Body of pancreas (tissue), 4 donors: ENCODE data around the gene HS6ST3. TPM values are rescaled to one million over a fixed set of nuclear protein-coding genes. Genes with fewer than 3 reads are reported as not detected.
A peak's percentile ranks its signal among the peaks of the same experiment; 100 is the strongest.

Experiments
- ATAC-seq: fragments of 150-250 bp; one replicate; pipeline ENCODE4 v1.9.1; 2016
- DNase-seq, 4 donors: peaks; one replicate each; pipeline ENCODE4 v3.0.0-alpha.2; 2019
- H3K27ac ChIP-seq, 4 donors: fragments of 200-600 bp; sonication (generic); 1 replicate in 3 of 4; 2 replicates in 1 of 4; pipeline versions ENCODE4 v1.5.1 to v1.6.1; 2016 to 2019; ENCODE audit warnings: mild to moderate bottlenecking in 1 of 4, mixed read lengths in 1 of 4, moderate library complexity in 1 of 4
- H3K27me3 ChIP-seq, 2 donors: fragments of 200-600 bp; sonication (generic); one replicate each; pipeline ENCODE4 v1.6.0; 2016; ENCODE audit warnings: mild to moderate bottlenecking in 1 of 2
- H3K36me3 ChIP-seq, 2 donors: fragments of 200-600 bp; sonication (generic); replicated peaks in 1 of 2; 2 replicates each; pipeline ENCODE4 v1.5.1; 2016; ENCODE audit warnings: low read depth in 2 of 2; ENCODE audit not compliant: insufficient read depth in 1 of 2
- H3K4me1 ChIP-seq: fragments of 200-600 bp; sonication (generic); one replicate; pipeline ENCODE4 v1.6.0; 2016
- H3K4me3 ChIP-seq, 2 donors: fragments of 200-600 bp; sonication (generic); 1 replicate in 1 of 2; 2 replicates in 1 of 2; pipeline ENCODE4 v1.5.1; 2016 to 2019
- H3K9me3 ChIP-seq, 3 donors: fragments of 200-600 bp; sonication (generic); 1 replicate in 2 of 3; 2 replicates in 1 of 3; pipeline ENCODE4 v1.5.1; 2016
- CTCF ChIP-seq, 7 experiments: fragments of 450-650 bp in 4 of 7; fragments of 200-600 bp in 3 of 7; sonication (generic) in 3 of 7; IDR thresholded peaks; one replicate each; pipeline ENCODE4 v1.5.1; 2016 to 2019; ENCODE audit warnings: antibody characterized with exemption in 7 of 7
- POLR2A ChIP-seq, 3 donors: fragments of 450-650 bp; IDR thresholded peaks; one replicate each; pipeline ENCODE4 v1.6.1; 2016; ENCODE audit warnings: antibody characterized with exemption in 3 of 3, mild to moderate bottlenecking in 2 of 3
- WGBS, 2 donors: methylation state at CpG; one replicate each; pipeline ENCODE4 v1.1.5; 2017; 5-methylcytosine and 5-hydroxymethylcytosine counted together
- intact Hi-C: fragments of 100-400 bp; cut with DNase I; formaldehyde crosslinking; loops from one replicate; pipeline ENCODE4 v1.15.1; 2023
- total RNA-seq, 2 donors: library from RNA; depleted of rRNA; stranded (reverse); fragments of >200 nt; gene quantifications; one replicate each; pipeline ENCODE4 v1.1.0, GENCODE V29; 2016

The HS6ST3 gene
- total RNA-seq, 2 donors from 2014 or later: 1.3 to 2.3 TPM

GRCh38 chr13:96794669-96795068, 704.8 kb downstream of the HS6ST3 start:
- Histone ChIP-seq H3K9me3 (no peaks in the 10 kb centered on the region), H3K27me3 (no peaks in the 10 kb centered on the region), H3K27ac (no peak overlapping the region), H3K4me1 (no peaks in the 10 kb centered on the region), H3K4me3 (no peak overlapping the region), H3K36me3 (no peaks in the 10 kb centered on the region)
- ATAC-seq (no peak), DNase-seq (no peak)
- intact Hi-C loops: no loop called here
- no peak for TF ChIP-seq POLR2A (IDR thresholded peaks at IDR 0.05)
- TF ChIP-seq CTCF (IDR thresholded peaks at IDR 0.05): no peak

GRCh38 chr13:96795670-96796069, 705.8 kb downstream of the HS6ST3 start:
- WGBS, 2 donors: 79 to 97% methylated on average over 2 of the region's 2 CpGs
- Histone ChIP-seq H3K27me3 (no peaks in the 10 kb centered on the region), H3K36me3 (no peaks in the 10 kb centered on the region), H3K9me3 (no peaks in the 10 kb centered on the region), H3K4me1 (peaks cover 4% of the 10 kb centered on the region), H3K4me3 (no peak overlapping the region), H3K27ac (no peak overlapping the region)
- intact Hi-C loops: no loop called here
- TF ChIP-seq POLR2A (IDR thresholded peaks at IDR 0.05) (no peak), CTCF (IDR thresholded peaks at IDR 0.05) (no peak)
- ATAC-seq (no peak), DNase-seq (no peak)

GRCh38 chr13:96796091-96796633, 706.3 kb downstream of the HS6ST3 start:
- no peak for ATAC-seq
- intact Hi-C loops: no loop called here
- H3K27me3 ChIP-seq: no peaks in the 10 kb centered on the region
- H3K36me3 ChIP-seq: no peaks in the 10 kb centered on the region
- TF ChIP-seq POLR2A (IDR thresholded peaks at IDR 0.05): no peak
- peak in 1 of 7 experiments; percentile 6 for TF ChIP-seq CTCF (IDR thresholded peaks at IDR 0.05)
- H3K27ac ChIP-seq: no peak overlapping the region
- 79 to 83% methylated on average over 2 of the region's 2 CpGs for WGBS, 2 donors
- DNase-seq: no peak
- H3K9me3 ChIP-seq: no peaks in the 10 kb centered on the region
- no peak overlapping the region for H3K4me3 ChIP-seq
- H3K4me1 ChIP-seq: peaks cover 5% of the 10 kb centered on the region

GRCh38 chr13:96797136-96797535, 707.2 kb downstream of the HS6ST3 start:
- H3K27ac ChIP-seq: no peak overlapping the region
- no peaks in the 10 kb centered on the region for H3K9me3 ChIP-seq
- H3K4me1 ChIP-seq: peaks cover 5% of the 10 kb centered on the region
- H3K36me3 ChIP-seq: no peaks in the 10 kb centered on the region
- intact Hi-C loops: no loop called here
- no peaks in the 10 kb centered on the region for H3K27me3 ChIP-seq
- WGBS, 2 donors: 29 to 40% methylated on average over 1 of the region's 1 CpG
- ATAC-seq (no peak), DNase-seq (no peak)
- H3K4me3 ChIP-seq: no peak overlapping the region
- TF ChIP-seq CTCF (IDR thresholded peaks at IDR 0.05) (no peak), POLR2A (IDR thresholded peaks at IDR 0.05) (no peak)

GRCh38 chr13:96803456-96804100, 713.7 kb downstream of the HS6ST3 start:
- no peaks in the 10 kb centered on the region for H3K27me3 ChIP-seq
- no peaks in the 10 kb centered on the region for H3K36me3 ChIP-seq
- peaks cover 5% of the 10 kb centered on the region for H3K4me1 ChIP-seq
- 86 to 88% methylated on average over 3 of the region's 3 CpGs for WGBS, 2 donors
- ATAC-seq (no peak), DNase-seq (no peak)
- no peak overlapping the region for H3K4me3 ChIP-seq
- TF ChIP-seq POLR2A (IDR thresholded peaks at IDR 0.05) (no peak), CTCF (IDR thresholded peaks at IDR 0.05) (no peak)
- intact Hi-C loops: no loop called here
- H3K9me3 ChIP-seq: no peaks in the 10 kb centered on the region
- H3K27ac ChIP-seq: no peak overlapping the region
